Vagina (tissue), 2 donors: ENCODE data around the gene VSX2. TPM values are rescaled to one million over a fixed set of nuclear protein-coding genes. Genes with fewer than 3 reads are reported as not detected.

Source experiments
- DNase-seq, 2 donors: peaks; one replicate each; pipeline ENCODE4 v3.0.0-alpha.2; 2017; ENCODE audit errors: extremely low spot score in 2 of 2
- H3K27ac ChIP-seq: fragments of 200-600 bp; sonication (generic); one replicate; pipeline ENCODE4 v1.5.1; 2019
- H3K27me3 ChIP-seq: fragments of 200-600 bp; sonication (generic); one replicate; pipeline ENCODE4 v1.5.1; 2019
- H3K36me3 ChIP-seq, 2 donors: fragments of 200-600 bp; sonication (generic); one replicate each; pipeline ENCODE4 v1.5.1; 2017 to 2019
- H3K4me1 ChIP-seq: fragments of 200-600 bp; sonication (generic); one replicate; pipeline ENCODE4 v1.5.1; 2019
- H3K4me3 ChIP-seq, 2 donors: fragments of 200-600 bp; sonication (generic); 1 replicate in 1 of 2; 2 replicates in 1 of 2; pipeline ENCODE4 v1.5.1; 2016 to 2019
- H3K9me3 ChIP-seq: fragments of 200-600 bp; sonication (generic); one replicate; pipeline ENCODE4 v1.5.1; 2019
- CTCF ChIP-seq, 3 experiments: fragments of 450-650 bp in 2 of 3; fragments of 200-600 bp in 1 of 3; sonication (generic) in 1 of 3; IDR thresholded peaks; one replicate each; pipeline ENCODE4 v1.5.1; 2017 to 2019; ENCODE audit warnings: antibody characterized with exemption in 3 of 3, mild to moderate bottlenecking in 2 of 3, moderate library complexity in 2 of 3
- POLR2A ChIP-seq, 2 donors: fragments of 450-650 bp; IDR thresholded peaks; one replicate each; pipeline ENCODE4 v1.6.1; 2017; ENCODE audit warnings: antibody characterized with exemption in 2 of 2, mild to moderate bottlenecking in 2 of 2, moderate library complexity in 2 of 2
- POLR2AphosphoS5 ChIP-seq, 2 donors: sonication (generic); formaldehyde crosslinking; IDR thresholded peaks; one replicate each; pipeline ENCODE4 v1.9.0; 2017; ENCODE audit warnings: antibody characterized with exemption in 2 of 2, mild to moderate bottlenecking in 2 of 2, low read depth in 1 of 2; ENCODE audit not compliant: insufficient read depth in 1 of 2
- intact Hi-C: fragments of 100-400 bp; cut with DNase I; formaldehyde crosslinking; loops from one replicate; pipeline ENCODE4 v1.15.1; 2023
- small RNA-seq: library from RNA; depleted of rRNA; stranded (forward); fragments of <200 nt; gene quantifications from one replicate; pipeline ENCODE3, GENCODE V24; 2016
- total RNA-seq: library from RNA; depleted of rRNA; stranded (reverse); fragments of >200 nt; gene quantifications from one replicate; pipeline ENCODE4 v1.2.3, GENCODE V29; 2016

The VSX2 gene
- total RNA-seq, 1 donor from 2014 or later: not detected

- H3K4me1 ChIP-seq: peaks cover under 1% of the 10 kb centered on the region
- H3K9me3 ChIP-seq: no peaks in the 10 kb centered on the region
- no peak overlapping the region for H3K4me3 ChIP-seq
- no peaks in the 10 kb centered on the region for H3K36me3 ChIP-seq
- no peaks in the 10 kb centered on the region for H3K27me3 ChIP-seq
- no peak for DNase-seq
- TF ChIP-seq POLR2AphosphoS5 (IDR thresholded peaks at IDR 0.05; ENCODE audit: insufficient read depth in 1 of 2, low read depth in 1 of 2) (no peak), CTCF (IDR thresholded peaks at IDR 0.05) (no peak), POLR2A (IDR thresholded peaks at IDR 0.05) (no peak)
- H3K27ac ChIP-seq: no peak overlapping the region
- intact Hi-C loops: no loop called here
Measured at GRCh38 chr14:74308695-74309094, 69.4 kb downstream of the VSX2 start.

- intact Hi-C loops: no loop called here
- Histone ChIP-seq H3K36me3 (no peaks in the 10 kb centered on the region), H3K9me3 (no peaks in the 10 kb centered on the region), H3K27ac (no peak overlapping the region), H3K27me3 (no peaks in the 10 kb centered on the region), H3K4me3 (no peak overlapping the region), H3K4me1 (no peaks in the 10 kb centered on the region)
- TF ChIP-seq CTCF (IDR thresholded peaks at IDR 0.05): no peak
- TF ChIP-seq POLR2AphosphoS5 (IDR thresholded peaks at IDR 0.05; ENCODE audit: insufficient read depth in 1 of 2, low read depth in 1 of 2): no peak
- TF ChIP-seq POLR2A (IDR thresholded peaks at IDR 0.05): no peak
- no peak for DNase-seq
Measured at GRCh38 chr14:74309125-74310022, 70.1 kb downstream of the VSX2 start.

GRCh38 chr14:74312161-74312560 lies 72.9 kb downstream of the VSX2 start:
- no peak overlapping the region for H3K4me3 ChIP-seq
- no peaks in the 10 kb centered on the region for H3K9me3 ChIP-seq
- H3K4me1 ChIP-seq: no peaks in the 10 kb centered on the region
- TF ChIP-seq POLR2A (IDR thresholded peaks at IDR 0.05) (no peak), POLR2AphosphoS5 (IDR thresholded peaks at IDR 0.05; ENCODE audit: insufficient read depth in 1 of 2, low read depth in 1 of 2) (no peak), CTCF (IDR thresholded peaks at IDR 0.05) (no peak)
- H3K27me3 ChIP-seq: no peaks in the 10 kb centered on the region
- no peak overlapping the region for H3K27ac ChIP-seq
- intact Hi-C loops: no loop called here
- no peak for DNase-seq
- H3K36me3 ChIP-seq: no peaks in the 10 kb centered on the region

Small RNAs within 50 kb of the gene (small RNA-seq; reads per million reads assigned to genes)
- not detected for gene AC006349.1

Other genes starting within 250 kb of the VSX2 start
- gene ENTPD5, start 220.2 kb upstream of the VSX2 start, total RNA-seq: 8.6 TPM
- gene BBOF1, start 220.1 kb upstream of the VSX2 start, total RNA-seq: 5.6 TPM
- 20.9 TPM for gene ALDH6A1, start 155.0 kb upstream of the VSX2 start, total RNA-seq
- 5.9 TPM for gene LIN52, start 154.5 kb upstream of the VSX2 start, total RNA-seq
- gene ABCD4, start 63.5 kb downstream of the VSX2 start, total RNA-seq: 52.3 TPM
- gene VRTN, start 109.0 kb downstream of the VSX2 start, total RNA-seq: not detected
- not detected for gene SYNDIG1L, start 186.8 kb downstream of the VSX2 start, total RNA-seq